DOHH2 (cell line): Measurements from ENCODE around the gene ADPRM.

ENCODE experiments used
- EZH2phosphoT487 ChIP-seq: fragments of 200-600 bp; sonication (generic); IDR thresholded peaks from 2 replicates; pipeline ENCODE4 v1.6.1; 2017; ENCODE audit warnings: borderline replicate concordance, mild to moderate bottlenecking, antibody characterized with exemption, low read length, moderate library complexity, mixed read lengths
- TF ChIP-seq, protein P1 (sequence below): fragments of 200-600 bp; sonication (generic); IDR thresholded peaks from one replicate; pipeline ENCODE4 v1.5.1; 2014; ENCODE audit warnings: antibody characterized with exemption, mild to moderate bottlenecking, low read depth, low read length; ENCODE audit not compliant: poor library complexity, severe bottlenecking

DNA sequence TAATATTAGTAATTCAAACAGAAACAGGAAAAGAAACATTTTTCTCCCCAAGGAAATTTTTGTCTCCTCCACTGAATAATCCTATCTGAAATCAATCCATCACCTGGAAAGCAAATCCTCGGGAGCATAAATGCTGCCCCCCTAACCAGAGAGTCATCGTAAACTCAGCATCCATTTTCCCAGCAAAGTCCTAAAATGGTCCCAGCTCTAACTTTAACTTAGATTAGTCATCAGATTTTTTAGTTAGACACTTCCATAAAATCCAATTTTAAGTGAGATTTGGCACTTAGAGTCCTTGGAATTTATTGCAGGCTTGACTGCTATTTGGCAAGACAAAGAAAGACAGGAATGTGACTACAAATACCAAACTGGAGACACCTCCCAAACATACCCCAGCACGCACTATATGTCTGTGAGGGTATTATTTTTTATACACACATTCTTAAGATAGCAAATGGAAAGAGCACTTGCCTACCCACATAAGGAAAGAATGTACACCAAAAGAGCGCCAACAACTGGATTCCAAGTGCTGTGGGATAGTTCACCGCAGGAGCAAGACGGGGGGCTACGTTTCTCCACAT, 15.4 kb upstream of the ADPRM start:
- TF ChIP-seq, protein P1, sequence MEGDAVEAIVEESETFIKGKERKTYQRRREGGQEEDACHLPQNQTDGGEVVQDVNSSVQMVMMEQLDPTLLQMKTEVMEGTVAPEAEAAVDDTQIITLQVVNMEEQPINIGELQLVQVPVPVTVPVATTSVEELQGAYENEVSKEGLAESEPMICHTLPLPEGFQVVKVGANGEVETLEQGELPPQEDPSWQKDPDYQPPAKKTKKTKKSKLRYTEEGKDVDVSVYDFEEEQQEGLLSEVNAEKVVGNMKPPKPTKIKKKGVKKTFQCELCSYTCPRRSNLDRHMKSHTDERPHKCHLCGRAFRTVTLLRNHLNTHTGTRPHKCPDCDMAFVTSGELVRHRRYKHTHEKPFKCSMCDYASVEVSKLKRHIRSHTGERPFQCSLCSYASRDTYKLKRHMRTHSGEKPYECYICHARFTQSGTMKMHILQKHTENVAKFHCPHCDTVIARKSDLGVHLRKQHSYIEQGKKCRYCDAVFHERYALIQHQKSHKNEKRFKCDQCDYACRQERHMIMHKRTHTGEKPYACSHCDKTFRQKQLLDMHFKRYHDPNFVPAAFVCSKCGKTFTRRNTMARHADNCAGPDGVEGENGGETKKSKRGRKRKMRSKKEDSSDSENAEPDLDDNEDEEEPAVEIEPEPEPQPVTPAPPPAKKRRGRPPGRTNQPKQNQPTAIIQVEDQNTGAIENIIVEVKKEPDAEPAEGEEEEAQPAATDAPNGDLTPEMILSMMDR, result no peak
- no peak for TF ChIP-seq EZH2phosphoT487
